Ovary (tissue), 3 donors: Measurements from ENCODE around the gene OBSCN.

Source experiments
- CTCF ChIP-seq, 3 donors: fragments of 450-650 bp in 2 of 3; fragments of 200-600 bp in 1 of 3; IDR thresholded peaks; one replicate each; pipeline versions ENCODE4 v1.5.1 to v1.8.0; 2016 to 2022; ENCODE audit warnings: antibody characterized with exemption in 3 of 3, mild to moderate bottlenecking in 1 of 3
- POLR2A ChIP-seq: fragments of 450-650 bp; IDR thresholded peaks from one replicate; pipeline ENCODE4 v1.6.1; 2017; ENCODE audit warnings: antibody characterized with exemption, mild to moderate bottlenecking, moderate library complexity
- donor health status: DM: no; HTN: no; CAD: no.

DNA sequence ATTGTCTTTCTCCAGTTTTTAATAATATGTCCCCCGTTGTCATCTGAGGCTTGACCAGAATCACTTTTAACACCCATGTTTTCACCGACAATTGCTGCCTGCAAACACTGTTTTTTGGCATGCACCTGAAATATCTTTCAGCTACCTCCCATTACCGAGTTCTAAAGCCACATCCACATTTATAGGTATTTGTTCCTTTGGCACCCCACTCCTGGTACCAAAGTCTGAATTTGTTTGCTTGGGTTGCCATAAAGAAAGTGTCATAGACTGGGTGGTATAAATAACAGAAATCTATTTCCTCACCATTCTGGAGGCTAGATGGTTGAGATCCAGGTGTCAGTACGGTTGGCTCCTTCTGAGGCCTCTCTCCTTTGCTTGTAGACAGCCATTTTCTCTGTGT lies 94.2 kb downstream of the OBSCN start:
- no peak for TF ChIP-seq CTCF (IDR thresholded peaks at IDR 0.05)
- TF ChIP-seq POLR2A, result no peak
